NCI-H526 treated with DMSO at 0.1 percent for 48 hours (cell line): ENCODE data around the gene METTL15.
"Not testable (repeated sequence)": the region's sequence is repeated elsewhere in the genome, so short reads cannot be mapped to it uniquely, and the experiment has no call there.

Source experiments
- DNase-seq: peaks from one replicate; lab custom pipeline; 2025; lab: John Stamatoyannopoulos, UW

Gene METTL15, protein sequence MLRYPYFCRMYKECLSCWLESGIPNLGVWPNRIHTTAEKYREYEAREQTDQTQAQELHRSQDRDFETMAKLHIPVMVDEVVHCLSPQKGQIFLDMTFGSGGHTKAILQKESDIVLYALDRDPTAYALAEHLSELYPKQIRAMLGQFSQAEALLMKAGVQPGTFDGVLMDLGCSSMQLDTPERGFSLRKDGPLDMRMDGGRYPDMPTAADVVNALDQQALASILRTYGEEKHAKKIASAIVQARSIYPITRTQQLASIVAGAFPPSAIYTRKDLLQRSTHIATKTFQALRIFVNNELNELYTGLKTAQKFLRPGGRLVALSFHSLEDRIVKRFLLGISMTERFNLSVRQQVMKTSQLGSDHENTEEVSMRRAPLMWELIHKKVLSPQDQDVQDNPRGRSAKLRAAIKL

DNA sequence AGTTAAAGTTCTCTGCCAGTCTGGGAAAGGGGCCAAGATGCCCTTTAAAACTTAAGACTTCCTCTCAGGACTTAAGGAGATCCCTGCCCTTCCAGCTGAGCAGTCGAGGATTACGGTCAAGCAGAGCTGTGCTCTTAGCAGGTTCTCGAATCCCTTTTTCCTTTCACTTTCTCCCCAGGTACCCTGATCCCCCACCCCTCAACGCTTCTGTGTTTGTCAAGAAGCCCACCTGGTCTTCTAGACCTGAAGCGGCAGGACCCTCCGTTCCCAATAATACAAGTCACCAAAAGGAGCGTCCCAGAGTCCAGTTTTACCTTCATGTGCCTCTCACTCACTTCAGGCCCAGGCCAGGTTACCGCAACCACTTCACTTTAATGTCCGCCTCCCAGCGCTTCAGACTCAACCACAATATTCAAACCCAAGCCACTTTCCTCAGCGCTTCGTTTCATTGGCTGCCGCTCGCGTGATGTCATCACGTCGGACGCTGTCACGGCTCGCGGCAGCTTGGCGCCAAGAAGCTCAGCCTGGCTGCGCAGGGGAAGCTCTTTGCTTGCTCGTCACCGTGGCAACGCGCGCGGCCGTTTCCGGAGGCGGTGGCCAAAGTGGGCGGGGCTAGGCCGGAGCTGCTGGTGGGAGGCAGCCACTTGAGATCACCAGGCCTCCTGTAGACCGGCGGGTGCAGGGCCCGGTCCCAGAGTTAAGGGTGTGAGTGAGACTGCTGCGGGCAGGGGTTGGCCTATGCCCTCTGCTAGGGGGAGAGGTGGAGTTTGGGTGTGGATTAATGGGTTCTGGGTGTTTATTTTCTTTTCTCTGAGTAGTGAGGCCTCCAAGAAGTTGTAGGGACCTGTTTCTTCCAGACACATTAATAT is at the start of gene METTL15, which contains the start of gene KIF18A:
Gene METTL15 (plus strand): TSS at position 639 of the 869 bp plus-strand sequence. CDS start 4,947 bp downstream, outside the sequence.
Gene KIF18A (minus strand): TSS at position 407 of the 869 bp plus-strand sequence. CDS start 10,209 bp downstream, outside the sequence.
- peak; percentile 97 for DNase-seq

DNA sequence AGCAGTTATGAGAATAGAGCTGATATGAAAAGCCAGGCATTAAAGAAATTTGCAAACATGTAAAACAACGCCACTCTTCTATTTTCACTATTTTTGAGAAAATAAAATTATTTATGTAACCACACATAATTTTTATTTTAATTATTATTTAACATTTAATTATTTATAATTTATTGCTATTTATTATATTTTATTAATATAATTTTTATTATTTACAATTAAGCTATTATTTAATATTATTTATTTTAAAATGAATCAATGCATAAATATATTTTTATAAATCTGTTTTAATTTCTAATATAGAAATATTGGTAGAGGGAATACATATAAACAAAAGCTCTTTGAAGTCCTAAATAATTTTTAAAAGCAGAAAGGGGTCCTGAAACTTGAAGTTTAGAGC is 36.9 kb upstream of the METTL15 start:
- DNase-seq = no peak

DNA sequence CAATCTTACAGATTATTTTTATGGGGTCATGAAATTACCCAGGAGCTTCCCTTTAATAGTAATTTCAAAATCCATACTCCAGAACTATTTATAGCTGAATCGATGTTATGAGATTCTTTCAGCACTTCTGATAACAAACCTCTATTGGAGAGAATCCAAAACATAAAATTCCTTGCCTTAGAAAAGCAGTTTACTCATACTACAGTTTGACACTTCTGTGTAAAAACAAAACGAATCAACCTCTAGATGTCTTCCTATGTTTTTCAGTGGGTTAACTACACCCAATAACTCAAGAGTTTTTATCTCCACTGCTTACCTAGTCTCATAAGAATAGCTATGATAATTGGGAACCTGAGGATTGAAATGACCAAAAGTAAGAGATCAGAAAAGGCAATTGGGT is 35.9 kb upstream of the METTL15 start:
- DNase-seq = no peak

DNA sequence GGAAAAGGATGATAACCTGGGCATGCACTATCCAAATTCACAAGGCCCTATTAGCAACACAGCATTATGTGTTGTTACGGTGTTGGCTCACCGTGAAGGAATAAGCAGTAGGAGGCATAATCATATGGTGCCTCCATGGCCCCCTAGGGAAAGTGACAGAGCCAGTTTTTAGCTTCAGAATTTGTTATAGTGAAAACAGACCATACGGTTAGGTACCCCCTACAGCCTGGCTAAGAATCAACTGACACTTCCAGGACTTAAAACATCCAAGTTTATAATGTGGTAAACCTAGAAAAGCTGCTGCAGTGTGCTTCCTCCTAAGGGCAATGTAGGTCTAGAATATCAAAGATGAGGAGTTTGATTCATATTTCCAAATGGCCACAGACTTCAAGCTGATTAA is 30.7 kb upstream of the METTL15 start:
- DNase-seq = no peak

DNA sequence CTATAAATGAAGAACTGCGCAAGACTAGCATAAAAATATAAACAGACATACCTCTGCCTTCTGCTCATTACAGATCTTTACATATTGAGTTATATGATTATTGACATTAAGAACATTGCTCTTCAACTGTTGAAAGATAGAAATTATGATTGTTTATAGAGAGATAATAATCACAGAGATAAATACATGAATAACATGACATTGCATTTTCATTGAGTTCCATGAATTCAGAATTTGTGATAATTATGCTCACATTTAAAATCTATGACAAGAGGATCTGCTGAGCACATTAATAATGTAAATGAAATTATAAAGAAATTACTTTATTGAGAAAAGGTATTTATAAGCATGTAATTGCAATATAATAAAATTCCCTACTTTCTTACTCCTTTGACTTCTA is 25.1 kb upstream of the METTL15 start:
- DNase-seq = no peak

DNA sequence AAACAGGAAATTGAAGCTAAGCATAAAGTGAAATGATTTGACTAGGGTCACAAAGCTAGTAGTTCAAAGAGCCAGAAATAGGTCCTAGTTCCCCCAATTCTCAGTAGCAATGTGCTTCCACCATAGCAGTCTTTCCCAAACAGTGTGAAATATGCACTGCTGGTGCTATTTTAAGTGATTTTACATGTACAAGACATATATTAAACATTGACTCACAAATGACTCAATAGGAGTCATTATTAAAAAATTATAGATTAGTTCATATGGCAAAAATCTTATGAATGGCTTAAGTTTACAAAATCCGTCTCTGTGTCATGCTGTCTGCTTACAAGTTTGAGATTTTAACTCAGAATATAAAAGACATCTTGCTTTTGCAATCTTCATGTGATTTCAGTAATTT is 21.6 kb upstream of the METTL15 start:
- DNase-seq = no peak

DNA sequence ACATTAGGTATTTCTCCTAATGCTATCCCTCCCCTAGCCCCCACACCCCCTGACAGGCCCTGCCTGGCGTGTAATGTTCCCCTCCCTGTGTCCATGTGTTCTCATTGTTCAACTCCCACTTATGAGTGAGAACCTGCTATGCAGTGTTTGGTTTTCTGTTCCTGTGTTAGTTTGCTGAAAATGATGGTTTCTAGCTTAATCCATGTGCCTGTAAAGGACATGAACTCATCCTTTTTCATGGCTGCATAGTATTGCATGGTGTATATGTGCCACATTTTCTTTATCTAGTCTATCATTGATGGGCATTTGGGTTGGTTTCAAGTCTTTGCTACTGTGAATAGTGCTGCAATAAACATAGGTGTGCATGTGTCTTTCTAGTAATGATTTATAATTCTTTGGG is 21.0 kb upstream of the METTL15 start:
- DNase-seq = not testable (repeated sequence)

DNA sequence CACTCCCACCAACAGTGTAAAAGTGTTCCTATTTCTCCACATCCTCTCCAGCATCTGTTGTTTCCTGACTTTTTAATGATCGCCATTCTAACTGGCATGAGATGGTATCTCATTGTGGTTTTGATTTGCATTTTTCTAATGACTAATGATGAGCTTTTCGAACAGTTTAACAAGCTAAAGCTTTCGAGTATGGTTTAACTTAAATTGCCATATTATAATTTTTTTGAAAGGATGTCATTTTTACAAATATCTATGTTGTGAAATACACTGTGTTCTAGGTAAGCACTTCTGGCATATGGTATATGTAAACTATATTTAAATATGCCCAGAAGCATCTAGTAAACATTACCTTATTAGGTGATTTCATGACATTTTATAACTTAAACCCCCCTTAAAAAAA is 20.5 kb upstream of the METTL15 start:
- not testable (repeated sequence) for DNase-seq

DNA sequence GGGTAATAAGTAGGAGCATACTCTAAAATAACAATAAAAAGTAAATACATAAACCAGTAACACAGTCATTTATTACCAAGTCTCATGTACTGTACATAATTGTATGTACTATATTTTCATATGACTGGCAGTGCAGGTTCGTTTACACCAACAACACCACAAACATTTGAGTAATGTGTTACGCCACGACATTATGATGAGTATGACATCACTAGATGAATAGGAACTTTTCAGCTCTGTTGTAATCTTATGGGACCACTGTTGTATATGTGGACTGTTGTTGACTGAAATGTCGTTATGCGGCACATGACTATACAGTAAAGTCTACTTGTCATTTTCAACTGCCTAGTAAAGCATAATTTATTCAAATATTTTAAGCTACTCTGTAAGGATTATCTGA is 18.8 kb upstream of the METTL15 start:
- DNase-seq = no peak

DNA sequence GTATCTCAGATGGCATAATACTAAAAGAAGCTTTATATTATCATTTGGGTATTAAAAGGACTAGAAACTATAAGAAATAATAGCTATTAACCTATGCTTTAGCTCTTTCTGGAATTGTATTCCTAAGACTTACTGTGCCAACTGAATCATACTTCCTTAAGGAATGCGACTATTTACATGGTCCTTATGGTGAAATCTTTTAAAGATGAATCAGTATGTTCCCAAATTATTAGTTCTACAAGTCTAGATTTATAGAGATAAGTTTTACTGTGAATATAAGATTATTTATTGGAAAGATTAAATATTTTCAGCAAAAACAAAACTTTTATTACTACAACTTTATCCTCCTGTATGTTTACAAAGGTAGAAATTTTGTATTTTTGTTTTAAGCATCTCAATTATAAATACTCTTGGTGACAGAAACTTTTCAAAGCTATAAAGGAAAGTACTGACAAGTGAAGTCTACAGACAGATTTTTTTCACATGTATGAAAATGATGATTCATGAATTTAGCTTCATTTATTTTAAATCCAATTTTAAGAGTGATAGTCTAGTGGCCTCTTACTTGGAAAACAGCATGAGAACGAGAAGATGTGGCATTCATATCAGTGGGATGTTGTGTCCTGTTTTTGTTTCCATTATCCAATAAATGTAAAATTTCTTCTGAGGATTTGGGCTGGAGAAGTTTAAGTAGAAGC is 18.0 kb upstream of the METTL15 start:
- DNase-seq = no peak

DNA sequence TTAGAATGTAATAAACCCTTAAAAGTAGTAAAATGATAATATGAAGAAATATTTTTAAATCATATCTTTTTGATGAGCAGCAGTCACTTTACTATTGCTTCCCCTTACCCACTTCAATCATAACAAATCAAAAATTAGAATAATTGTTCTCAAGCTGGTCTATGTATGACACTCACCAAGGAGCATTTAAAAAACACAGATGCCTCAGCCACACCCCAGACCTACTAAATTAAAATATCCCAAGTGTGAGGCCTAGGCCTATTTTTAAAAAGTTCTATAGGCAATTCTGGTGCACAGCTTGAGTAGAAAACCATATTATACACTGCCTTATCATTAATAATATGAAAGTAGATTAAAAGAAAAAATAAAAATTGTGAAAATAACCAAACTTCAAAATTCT is 15.4 kb upstream of the METTL15 start:
- DNase-seq = no peak

DNA sequence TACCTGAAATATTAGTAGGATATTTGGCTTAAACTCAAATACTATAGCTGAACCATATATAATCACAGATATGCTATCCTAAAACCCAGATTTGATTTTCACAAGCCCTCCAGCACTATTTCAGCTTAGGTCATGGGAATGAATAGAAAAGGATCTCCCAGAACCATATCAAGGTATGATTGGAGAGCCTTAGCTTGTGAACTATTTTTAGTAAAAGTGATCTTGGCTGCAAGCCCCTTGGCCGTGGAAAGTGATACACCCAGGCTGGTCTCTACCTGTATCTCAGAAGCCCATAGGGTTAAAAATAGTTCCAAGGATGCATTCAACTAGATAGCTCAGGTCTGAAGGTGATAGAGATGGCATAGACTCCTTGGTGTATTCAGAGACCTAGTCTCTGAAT is 9.9 kb upstream of the METTL15 start:
- no peak for DNase-seq

DNA sequence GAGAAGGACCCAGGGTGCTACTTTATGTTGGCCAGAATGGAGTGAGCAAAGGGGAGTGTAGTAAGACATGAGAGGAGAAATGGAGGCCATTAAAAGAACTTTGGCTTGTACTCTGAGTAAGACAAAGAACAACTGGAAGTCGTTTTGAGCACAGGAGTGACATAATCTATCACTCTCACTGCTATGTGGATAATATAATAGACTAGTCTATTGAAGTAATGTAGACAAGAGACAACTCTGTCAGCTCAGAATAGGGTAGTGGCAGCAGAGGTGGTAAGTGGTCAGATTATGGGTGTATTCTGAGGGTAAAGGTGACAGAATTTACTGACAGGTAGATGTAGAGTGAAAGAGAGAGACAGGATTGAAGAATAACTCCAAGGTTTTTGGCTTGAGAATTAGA is 8.5 kb upstream of the METTL15 start:
- no peak for DNase-seq

DNA sequence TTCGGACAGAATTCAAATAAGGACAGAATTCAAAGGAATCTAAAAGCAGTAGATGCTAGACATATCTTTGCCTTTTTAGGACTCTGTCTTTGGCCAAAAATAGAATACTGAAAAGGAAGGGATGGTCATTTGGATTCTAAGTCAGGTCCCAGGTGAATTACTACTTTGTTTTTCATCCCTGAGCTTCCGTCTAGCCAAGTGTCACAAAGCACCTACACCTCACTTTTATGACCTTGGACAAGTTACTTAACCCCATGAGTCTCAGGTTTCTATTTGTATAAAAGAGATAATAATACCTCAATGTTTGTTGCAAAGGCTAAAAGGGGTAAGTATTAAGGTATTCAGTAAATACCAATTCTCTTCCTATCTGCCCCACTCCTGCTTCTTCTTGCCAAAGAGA is 7.5 kb upstream of the METTL15 start:
- no peak for DNase-seq

DNA sequence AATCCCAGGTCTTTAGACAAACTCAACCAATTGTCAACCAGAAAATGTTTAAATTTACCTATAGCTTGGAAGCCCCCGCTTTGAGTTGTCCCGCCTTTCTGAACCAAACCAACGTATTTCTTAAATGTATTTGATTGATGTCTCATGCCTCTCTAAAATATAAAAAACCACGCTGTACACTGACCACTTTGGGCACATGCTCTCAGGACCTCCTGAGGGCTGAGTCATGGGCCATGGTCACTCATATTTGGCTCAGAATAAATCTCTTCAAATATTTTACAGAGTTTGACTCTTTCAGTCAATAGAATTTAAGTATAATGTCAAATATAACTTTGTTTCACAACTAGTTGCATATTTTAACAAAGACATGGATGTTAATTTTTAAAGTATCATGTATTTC is 5.9 kb upstream of the METTL15 start:
- not testable (repeated sequence) for DNase-seq

DNA sequence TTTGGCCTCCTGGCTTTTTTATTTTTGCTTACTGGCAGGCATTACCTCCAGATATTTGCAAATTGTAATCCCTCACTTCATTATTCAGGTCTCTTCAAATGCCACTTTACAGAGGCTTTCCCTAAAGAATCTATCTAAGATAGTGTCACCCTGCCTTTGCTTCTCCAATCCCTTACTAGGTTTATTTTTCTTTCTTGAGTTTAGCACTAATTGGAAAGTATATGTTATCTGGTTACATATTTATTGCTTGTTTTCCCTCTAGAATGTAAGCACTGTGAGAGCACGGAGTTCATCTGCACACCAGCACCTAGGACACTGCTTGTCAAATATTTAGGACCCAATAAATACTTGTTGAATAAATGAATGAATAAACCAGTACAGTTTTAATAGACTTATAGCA is 3.8 kb upstream of the METTL15 start:
- no peak for DNase-seq

DNA sequence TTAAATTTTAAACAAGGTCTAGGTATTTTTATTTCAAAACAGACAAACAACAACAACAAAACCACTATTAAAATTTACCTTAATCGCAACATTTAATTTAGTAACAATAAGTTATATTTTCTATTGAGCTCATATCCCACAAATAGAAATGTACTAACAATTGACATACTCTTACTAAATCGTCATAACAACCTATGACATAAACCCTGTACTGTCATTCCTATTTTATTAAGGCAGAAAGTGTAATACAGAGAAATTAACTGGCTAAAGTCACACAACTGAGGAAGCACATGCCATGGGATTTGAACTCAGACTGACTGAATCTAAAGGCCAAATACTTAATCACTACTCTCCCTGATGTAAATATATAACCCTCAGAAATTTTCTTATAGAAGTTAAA is 3.2 kb upstream of the METTL15 start:
- no peak for DNase-seq

DNA sequence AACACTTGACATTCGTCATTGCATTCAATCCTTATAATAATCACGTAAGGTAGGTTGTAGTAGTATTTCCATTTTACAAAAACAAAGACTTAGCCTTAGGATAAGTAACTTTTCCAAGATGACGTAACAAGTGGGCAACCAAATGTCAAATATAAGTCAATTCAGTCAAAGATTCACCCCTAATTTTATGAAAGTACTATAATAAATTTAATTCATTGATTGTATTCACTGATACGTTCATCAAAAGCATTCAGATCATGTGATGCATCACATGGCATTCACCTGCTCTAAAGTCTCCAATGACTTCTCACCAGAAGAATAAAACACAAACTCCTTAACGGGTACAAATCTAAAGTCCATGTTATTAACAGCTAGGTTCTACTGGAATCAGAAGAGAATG is 2.3 kb upstream of the METTL15 start:
- no peak for DNase-seq

DNA sequence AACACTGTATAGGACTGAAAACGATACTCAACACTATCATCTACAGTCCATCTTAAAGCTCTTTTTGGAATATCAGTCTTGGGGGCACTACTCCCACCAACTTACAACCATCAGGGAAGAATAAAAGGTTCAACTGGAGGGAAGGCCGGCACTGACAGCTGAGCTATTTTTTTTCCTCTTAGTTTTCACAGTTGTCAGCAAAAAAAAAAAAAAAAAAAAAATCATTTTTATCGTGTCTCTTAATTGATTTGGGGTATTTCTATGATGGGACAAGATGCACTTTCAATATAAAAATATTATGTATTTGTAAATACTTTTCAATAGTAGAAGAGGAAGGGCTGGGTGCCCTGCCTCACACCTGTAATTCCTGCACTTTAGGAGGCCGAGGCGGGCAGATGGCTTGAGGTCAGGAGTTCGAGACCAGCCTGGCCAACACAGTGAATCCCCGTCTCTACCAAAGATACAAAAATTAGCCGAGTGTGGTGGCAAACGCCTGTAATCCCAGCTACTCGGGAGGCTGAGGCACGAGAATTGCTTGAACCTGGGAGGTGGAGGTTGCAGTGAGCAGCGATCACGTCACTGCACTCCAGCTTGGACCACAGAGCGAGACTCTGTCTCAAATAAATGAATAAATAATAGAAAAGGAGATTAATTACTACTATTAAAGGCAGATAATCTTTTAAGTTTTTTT is 1.7 kb upstream of the METTL15 start:
- DNase-seq = no peak

DNA sequence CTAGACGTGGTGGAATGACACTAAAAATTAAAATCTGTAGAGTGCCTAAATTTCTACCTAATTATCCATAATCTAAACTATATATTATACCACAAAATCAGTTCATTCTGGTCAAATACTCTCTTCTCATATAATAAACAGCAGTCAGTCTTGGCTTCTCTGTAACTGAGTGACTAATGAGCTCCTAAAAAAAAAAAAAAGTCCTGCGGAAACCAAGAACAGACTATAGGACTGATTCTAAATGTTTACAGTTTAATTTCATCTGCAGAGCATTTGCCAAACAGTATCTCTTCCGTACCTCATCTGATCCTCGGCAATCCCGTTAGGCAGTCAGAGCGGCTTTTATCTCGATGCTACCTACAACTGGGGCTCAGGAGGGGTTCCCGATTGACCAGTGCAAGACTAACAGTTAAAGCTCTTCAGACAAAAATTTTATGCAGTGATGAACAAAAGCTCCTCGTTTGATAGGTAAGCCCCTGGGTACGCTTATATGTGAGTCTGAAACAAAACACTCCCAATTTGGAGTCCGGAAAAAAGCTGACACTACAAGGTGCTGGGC is 918 bp upstream of the METTL15 start:
- peak; percentile 65 for DNase-seq

DNA sequence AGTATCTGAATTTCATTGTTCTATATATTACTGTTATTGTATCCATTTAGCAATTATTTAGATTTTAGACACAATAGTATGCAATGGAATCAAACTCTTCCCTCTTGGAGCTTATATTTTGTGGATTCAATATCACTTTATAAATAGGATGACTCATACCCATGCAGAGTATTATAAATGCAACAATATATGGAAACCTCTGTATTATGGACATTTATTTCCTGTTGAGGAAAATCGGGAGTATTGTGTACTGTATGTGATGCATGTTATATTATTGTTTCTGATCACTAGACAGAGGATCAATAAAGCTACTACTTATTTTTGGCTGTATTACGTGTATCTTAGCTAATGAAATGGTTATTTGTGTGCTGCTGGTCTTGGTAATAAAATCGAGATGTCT is 770 bp downstream of the METTL15 start:
- no peak for DNase-seq
